WTC11 (cell line): ENCODE data around the gene SLC7A4. TPM values are rescaled to one million over a fixed set of nuclear protein-coding genes. Genes with fewer than 3 reads are reported as not detected.
A peak's percentile ranks its signal among the peaks of the same experiment; 100 is the strongest.

Experiments
- ATAC-seq: fragments of 200-7000 bp; cut with Tn5 transposase; 2 replicates; pipeline ENCODE4 v1.10.0; 2021; ENCODE audit warnings: mild to moderate bottlenecking, moderate library complexity
- CTCF ChIA-PET: fragments of 300-600 bp; sonication (Branson Sonifier 250); formaldehyde crosslinking; loops from one replicate; lab custom pipeline; 2021; ENCODE audit warnings: antibody characterized with exemption; lab: Charles Lee
- POLR2A ChIA-PET: fragments of 350-600 bp; sonication (Branson Sonifier 250); formaldehyde crosslinking; loops from one replicate; lab custom pipeline; 2021; ENCODE audit warnings: antibody characterized with exemption; lab: Charles Lee
- DNase-seq: peaks from one replicate; pipeline ENCODE4 v3.0.0; 2021; ENCODE audit warnings: low spot score
- H3K27ac Mint-ChIP-seq: 2 replicates; pipeline ENCODE4 v1.8.0; 2021; ENCODE audit warnings: mixed read lengths
- H3K27me3 Mint-ChIP-seq: 2 replicates; pipeline ENCODE4 v1.8.0; 2021; ENCODE audit warnings: low read depth, mild to moderate bottlenecking, moderate library complexity, mixed read lengths
- H3K36me3 Mint-ChIP-seq: 2 replicates; pipeline ENCODE4 v1.8.0; 2021; ENCODE audit warnings: mixed read lengths
- H3K4me1 Mint-ChIP-seq: 2 replicates; pipeline ENCODE4 v1.8.0; 2022; ENCODE audit warnings: mixed read lengths
- H3K4me3 Mint-ChIP-seq: 2 replicates; pipeline ENCODE4 v1.8.0; 2021; ENCODE audit warnings: mild to moderate bottlenecking, moderate library complexity, mixed read lengths
- H3K9me3 Mint-ChIP-seq: 2 replicates; pipeline ENCODE4 v1.8.0; 2021; ENCODE audit warnings: mixed read lengths
- CREB1 ChIP-seq: sonication (generic); formaldehyde crosslinking; IDR thresholded peaks from 2 replicates; pipeline ENCODE4 v1.8.0; 2023; ENCODE audit warnings: mild to moderate bottlenecking, missing genetic modification reagents
- CREM ChIP-seq: sonication (generic); formaldehyde crosslinking; IDR thresholded peaks from 2 replicates; pipeline ENCODE4 v1.8.1; 2022; ENCODE audit warnings: mild to moderate bottlenecking, missing genetic modification reagents, moderate library complexity
- ELF4 ChIP-seq: sonication (generic); formaldehyde crosslinking; IDR thresholded peaks from 2 replicates; pipeline ENCODE4 v1.8.1; 2022; ENCODE audit warnings: low read depth, mild to moderate bottlenecking, moderate library complexity, missing genetic modification reagents
- EMX1 ChIP-seq: fragments of 250-450 bp; sonication (Bioruptor Pico); IDR thresholded peaks from 2 replicates; pipeline ENCODE4 v1.8.0; 2021; ENCODE audit warnings: mild to moderate bottlenecking
- ESRRA ChIP-seq: sonication (generic); formaldehyde crosslinking; IDR thresholded peaks from 2 replicates; pipeline ENCODE4 v1.8.1; 2022; ENCODE audit warnings: mild to moderate bottlenecking, missing genetic modification reagents, borderline replicate concordance
- ETV6 ChIP-seq: sonication (generic); formaldehyde crosslinking; IDR thresholded peaks from 2 replicates; pipeline ENCODE4 v1.8.1; 2022; ENCODE audit warnings: mild to moderate bottlenecking, missing genetic modification reagents
- JUN ChIP-seq: sonication (generic); formaldehyde crosslinking; IDR thresholded peaks from 2 replicates; pipeline ENCODE4 v1.8.0; 2023; ENCODE audit warnings: mild to moderate bottlenecking, missing genetic modification reagents
- OVOL2 ChIP-seq: fragments of 250-450 bp; sonication (Bioruptor Pico); IDR thresholded peaks from 2 replicates; pipeline ENCODE4 v1.9.0; 2021; ENCODE audit warnings: mild to moderate bottlenecking, borderline replicate concordance
- SMAD4 ChIP-seq: sonication (generic); formaldehyde crosslinking; IDR thresholded peaks from 2 replicates; pipeline ENCODE4 v1.8.0; 2022; ENCODE audit warnings: mild to moderate bottlenecking, missing genetic modification reagents
- TEAD1 ChIP-seq: sonication (generic); formaldehyde crosslinking; IDR thresholded peaks from 2 replicates; pipeline ENCODE4 v1.8.0; 2022; ENCODE audit warnings: mild to moderate bottlenecking, missing genetic modification reagents
- TP53 ChIP-seq: sonication (generic); formaldehyde crosslinking; IDR thresholded peaks from 2 replicates; pipeline ENCODE4 v1.8.1; 2023; ENCODE audit warnings: mild to moderate bottlenecking, missing genetic modification reagents
- ZNF232 ChIP-seq: sonication (generic); formaldehyde crosslinking; IDR thresholded peaks from 2 replicates; pipeline ENCODE4 v1.8.0; 2022; ENCODE audit warnings: mild to moderate bottlenecking, missing genetic modification reagents
- ZNF416 ChIP-seq: fragments of 250-450 bp; sonication (Bioruptor Pico); IDR thresholded peaks from 2 replicates; pipeline ENCODE4 v1.9.0; 2021; ENCODE audit warnings: mild to moderate bottlenecking, inconsistent platforms
- ZNF423 ChIP-seq: fragments of 250-450 bp; sonication (Bioruptor Pico); IDR thresholded peaks from 2 replicates; pipeline ENCODE4 v2.1.2; 2022; ENCODE audit warnings: mild to moderate bottlenecking, moderate library complexity
- ZNF671 ChIP-seq: fragments of 250-450 bp; sonication (Bioruptor Pico); IDR thresholded peaks from 2 replicates; pipeline ENCODE4 v1.8.0; 2021; ENCODE audit warnings: mild to moderate bottlenecking
- total RNA-seq: library from RNA; stranded (reverse); gene quantifications from 3 replicates; pipeline ENCODE4 v1.2.3, GENCODE V29; 2021
- TF ChIP-seq, protein P1 (sequence below): sonication (generic); formaldehyde crosslinking; IDR thresholded peaks from 2 replicates; pipeline ENCODE4 v1.8.1; 2023; ENCODE audit warnings: mild to moderate bottlenecking, missing genetic modification reagents
- TF ChIP-seq, protein P2 (sequence below): sonication (generic); formaldehyde crosslinking; IDR thresholded peaks from 2 replicates; pipeline ENCODE4 v1.8.1; 2022; ENCODE audit warnings: mild to moderate bottlenecking, missing genetic modification reagents, moderate library complexity, borderline replicate concordance
- TF ChIP-seq, protein P3 (sequence below): fragments of 200-600 bp; IDR thresholded peaks from 2 replicates; pipeline ENCODE4 v1.8.0; 2022; ENCODE audit warnings: antibody characterized with exemption
- TF ChIP-seq, protein P4 (sequence below): sonication (generic); formaldehyde crosslinking; IDR thresholded peaks from 2 replicates; pipeline ENCODE4 v1.8.1; 2023; ENCODE audit warnings: mild to moderate bottlenecking, missing genetic modification reagents, moderate library complexity
- TF ChIP-seq, protein P5 (sequence below): sonication (generic); formaldehyde crosslinking; conservative IDR thresholded peaks from 2 replicates; pipeline ENCODE4 v1.8.1; 2022; ENCODE audit warnings: mild to moderate bottlenecking, missing genetic modification reagents
- TF ChIP-seq, protein P6 (sequence below): sonication (generic); formaldehyde crosslinking; IDR thresholded peaks from 2 replicates; pipeline ENCODE4 v1.8.1; 2023; ENCODE audit warnings: mild to moderate bottlenecking, missing genetic modification reagents, borderline replicate concordance
- TF ChIP-seq, protein P7 (sequence below): sonication (generic); formaldehyde crosslinking; IDR thresholded peaks from 2 replicates; pipeline ENCODE4 v1.8.1; 2023; ENCODE audit warnings: mild to moderate bottlenecking, missing genetic modification reagents

The SLC7A4 gene
- total RNA-seq, 1 experiment from 2014 or later: 0.37 TPM

DNA sequence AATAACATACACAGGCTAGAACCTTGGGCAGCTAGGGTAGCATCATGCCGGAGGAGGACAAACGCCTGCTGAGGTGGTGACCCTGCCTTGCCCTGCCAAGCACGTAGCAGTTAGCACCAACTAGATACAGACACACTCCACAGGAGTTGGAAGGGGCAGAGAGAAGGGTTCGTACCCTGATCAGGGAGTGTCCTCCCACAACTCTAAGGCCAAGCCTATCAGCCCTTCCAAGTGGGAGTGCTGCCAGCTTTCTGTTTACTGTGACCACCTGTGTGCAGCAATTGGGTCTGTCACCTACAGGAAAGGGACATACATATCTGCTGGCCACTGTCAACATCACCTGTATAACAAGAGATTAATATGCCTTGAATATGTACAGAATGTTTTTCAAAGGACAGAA, 28.6 kb downstream of the SLC7A4 start (continued):
- TF ChIP-seq, protein P1, sequence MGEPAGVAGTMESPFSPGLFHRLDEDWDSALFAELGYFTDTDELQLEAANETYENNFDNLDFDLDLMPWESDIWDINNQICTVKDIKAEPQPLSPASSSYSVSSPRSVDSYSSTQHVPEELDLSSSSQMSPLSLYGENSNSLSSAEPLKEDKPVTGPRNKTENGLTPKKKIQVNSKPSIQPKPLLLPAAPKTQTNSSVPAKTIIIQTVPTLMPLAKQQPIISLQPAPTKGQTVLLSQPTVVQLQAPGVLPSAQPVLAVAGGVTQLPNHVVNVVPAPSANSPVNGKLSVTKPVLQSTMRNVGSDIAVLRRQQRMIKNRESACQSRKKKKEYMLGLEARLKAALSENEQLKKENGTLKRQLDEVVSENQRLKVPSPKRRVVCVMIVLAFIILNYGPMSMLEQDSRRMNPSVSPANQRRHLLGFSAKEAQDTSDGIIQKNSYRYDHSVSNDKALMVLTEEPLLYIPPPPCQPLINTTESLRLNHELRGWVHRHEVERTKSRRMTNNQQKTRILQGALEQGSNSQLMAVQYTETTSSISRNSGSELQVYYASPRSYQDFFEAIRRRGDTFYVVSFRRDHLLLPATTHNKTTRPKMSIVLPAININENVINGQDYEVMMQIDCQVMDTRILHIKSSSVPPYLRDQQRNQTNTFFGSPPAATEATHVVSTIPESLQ (CRISPR knock-in tag): no peak
- TF ChIP-seq CREB1 (CRISPR knock-in tag) (no peak), ZNF423 (no peak), JUN (CRISPR knock-in tag) (no peak)
- TF ChIP-seq, protein P2, sequence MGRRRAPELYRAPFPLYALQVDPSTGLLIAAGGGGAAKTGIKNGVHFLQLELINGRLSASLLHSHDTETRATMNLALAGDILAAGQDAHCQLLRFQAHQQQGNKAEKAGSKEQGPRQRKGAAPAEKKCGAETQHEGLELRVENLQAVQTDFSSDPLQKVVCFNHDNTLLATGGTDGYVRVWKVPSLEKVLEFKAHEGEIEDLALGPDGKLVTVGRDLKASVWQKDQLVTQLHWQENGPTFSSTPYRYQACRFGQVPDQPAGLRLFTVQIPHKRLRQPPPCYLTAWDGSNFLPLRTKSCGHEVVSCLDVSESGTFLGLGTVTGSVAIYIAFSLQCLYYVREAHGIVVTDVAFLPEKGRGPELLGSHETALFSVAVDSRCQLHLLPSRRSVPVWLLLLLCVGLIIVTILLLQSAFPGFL (CRISPR knock-in tag): no peak
- TF ChIP-seq, protein P3, sequence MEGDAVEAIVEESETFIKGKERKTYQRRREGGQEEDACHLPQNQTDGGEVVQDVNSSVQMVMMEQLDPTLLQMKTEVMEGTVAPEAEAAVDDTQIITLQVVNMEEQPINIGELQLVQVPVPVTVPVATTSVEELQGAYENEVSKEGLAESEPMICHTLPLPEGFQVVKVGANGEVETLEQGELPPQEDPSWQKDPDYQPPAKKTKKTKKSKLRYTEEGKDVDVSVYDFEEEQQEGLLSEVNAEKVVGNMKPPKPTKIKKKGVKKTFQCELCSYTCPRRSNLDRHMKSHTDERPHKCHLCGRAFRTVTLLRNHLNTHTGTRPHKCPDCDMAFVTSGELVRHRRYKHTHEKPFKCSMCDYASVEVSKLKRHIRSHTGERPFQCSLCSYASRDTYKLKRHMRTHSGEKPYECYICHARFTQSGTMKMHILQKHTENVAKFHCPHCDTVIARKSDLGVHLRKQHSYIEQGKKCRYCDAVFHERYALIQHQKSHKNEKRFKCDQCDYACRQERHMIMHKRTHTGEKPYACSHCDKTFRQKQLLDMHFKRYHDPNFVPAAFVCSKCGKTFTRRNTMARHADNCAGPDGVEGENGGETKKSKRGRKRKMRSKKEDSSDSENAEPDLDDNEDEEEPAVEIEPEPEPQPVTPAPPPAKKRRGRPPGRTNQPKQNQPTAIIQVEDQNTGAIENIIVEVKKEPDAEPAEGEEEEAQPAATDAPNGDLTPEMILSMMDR: no peak

DNA sequence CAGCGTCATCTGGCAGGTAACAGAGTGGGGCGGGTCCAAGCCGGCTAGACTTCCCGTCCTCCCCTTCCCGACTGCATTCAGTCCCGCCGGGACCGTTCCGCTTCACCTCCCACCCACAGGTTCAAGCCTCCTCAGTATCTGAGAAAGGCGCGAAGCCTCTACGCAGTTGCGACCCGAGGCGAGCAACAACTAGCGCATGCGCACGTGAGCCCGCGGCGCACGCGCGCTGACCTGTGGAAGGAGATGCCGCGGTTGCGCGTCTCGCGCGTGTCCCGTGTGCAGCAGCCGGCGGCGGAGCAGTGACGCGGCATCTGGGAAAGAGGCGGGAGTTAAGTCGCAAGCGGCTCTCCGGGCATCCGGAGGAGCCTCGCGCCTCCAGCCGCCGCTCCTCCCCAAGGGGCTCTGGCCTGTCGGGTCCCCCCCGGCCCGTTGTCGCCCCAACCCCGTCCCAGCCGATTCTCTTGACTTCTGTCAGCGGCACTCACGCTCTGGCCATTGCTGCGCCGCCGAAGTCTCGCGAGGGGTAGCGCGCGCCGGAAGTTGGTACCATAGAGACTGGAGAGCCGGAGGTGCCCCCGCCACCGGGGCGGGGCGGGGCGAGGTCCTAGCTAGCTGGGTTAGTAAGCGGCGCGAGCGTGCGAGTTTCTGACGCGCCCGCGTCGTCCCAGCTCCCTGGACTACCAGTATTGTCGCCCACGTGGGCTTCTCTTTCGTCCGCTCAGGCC, 30.6 kb downstream of the SLC7A4 start, which contains the start of gene THAP7:
Gene THAP7 (minus strand): TSS at position 518 of the 725 bp plus-strand sequence. CDS start 207 bp downstream, at position 311.
- ChIA-PET CTCF (interaction anchor here (0.7 to 2.4 kb wide), 10 partner anchors 13 to 116 kb away, joined by 3 to 19 read pairs (median 4); partner anchors contain the start of genes CRKL, LZTR1 and P2RX6), POLR2A (interaction anchor here (0.8 to 1.4 kb wide), 3 partner anchors 13 to 20 kb away, joined by 3 to 5 read pairs (median 3); partner anchors contain the start of genes LZTR1 and P2RX6)
- peak within 1 kb of the TSS; percentile 87 for H3K4me3 Mint-ChIP-seq
- H3K4me1 Mint-ChIP-seq: peaks cover 18% of the 10 kb centered on the region
- H3K27ac Mint-ChIP-seq: peak within 1 kb of the TSS; percentile 97
- no peaks in the 10 kb centered on the region for H3K9me3 Mint-ChIP-seq
- no peaks in the 10 kb centered on the region for H3K36me3 Mint-ChIP-seq
- peak; percentile 87 for ATAC-seq
- H3K27me3 Mint-ChIP-seq: no peaks in the 10 kb centered on the region
- peak; percentile 94 for DNase-seq
- TF ChIP-seq ZNF671 (no peak), EMX1 (CRISPR knock-in tag) (no peak), TEAD1 (no peak), CREM (CRISPR knock-in tag) (peak; percentile 62), SMAD4 (CRISPR knock-in tag) (no peak), ELF4 (CRISPR knock-in tag) (no peak), ZNF416 (CRISPR knock-in tag) (no peak), TP53 (no peak), ZNF232 (CRISPR knock-in tag) (peak; percentile 75), ESRRA (CRISPR knock-in tag) (no peak; the same call in 1 of the 2 replicates), ETV6 (CRISPR knock-in tag) (peak; percentile 84), OVOL2 (CRISPR knock-in tag) (no peak)
- TF ChIP-seq, protein P4, sequence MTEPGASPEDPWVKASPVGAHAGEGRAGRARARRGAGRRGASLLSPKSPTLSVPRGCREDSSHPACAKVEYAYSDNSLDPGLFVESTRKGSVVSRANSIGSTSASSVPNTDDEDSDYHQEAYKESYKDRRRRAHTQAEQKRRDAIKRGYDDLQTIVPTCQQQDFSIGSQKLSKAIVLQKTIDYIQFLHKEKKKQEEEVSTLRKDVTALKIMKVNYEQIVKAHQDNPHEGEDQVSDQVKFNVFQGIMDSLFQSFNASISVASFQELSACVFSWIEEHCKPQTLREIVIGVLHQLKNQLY (CRISPR knock-in tag): no peak
- TF ChIP-seq, protein P5, sequence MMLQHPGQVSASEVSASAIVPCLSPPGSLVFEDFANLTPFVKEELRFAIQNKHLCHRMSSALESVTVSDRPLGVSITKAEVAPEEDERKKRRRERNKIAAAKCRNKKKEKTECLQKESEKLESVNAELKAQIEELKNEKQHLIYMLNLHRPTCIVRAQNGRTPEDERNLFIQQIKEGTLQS: no peak
- TF ChIP-seq, protein P6, sequence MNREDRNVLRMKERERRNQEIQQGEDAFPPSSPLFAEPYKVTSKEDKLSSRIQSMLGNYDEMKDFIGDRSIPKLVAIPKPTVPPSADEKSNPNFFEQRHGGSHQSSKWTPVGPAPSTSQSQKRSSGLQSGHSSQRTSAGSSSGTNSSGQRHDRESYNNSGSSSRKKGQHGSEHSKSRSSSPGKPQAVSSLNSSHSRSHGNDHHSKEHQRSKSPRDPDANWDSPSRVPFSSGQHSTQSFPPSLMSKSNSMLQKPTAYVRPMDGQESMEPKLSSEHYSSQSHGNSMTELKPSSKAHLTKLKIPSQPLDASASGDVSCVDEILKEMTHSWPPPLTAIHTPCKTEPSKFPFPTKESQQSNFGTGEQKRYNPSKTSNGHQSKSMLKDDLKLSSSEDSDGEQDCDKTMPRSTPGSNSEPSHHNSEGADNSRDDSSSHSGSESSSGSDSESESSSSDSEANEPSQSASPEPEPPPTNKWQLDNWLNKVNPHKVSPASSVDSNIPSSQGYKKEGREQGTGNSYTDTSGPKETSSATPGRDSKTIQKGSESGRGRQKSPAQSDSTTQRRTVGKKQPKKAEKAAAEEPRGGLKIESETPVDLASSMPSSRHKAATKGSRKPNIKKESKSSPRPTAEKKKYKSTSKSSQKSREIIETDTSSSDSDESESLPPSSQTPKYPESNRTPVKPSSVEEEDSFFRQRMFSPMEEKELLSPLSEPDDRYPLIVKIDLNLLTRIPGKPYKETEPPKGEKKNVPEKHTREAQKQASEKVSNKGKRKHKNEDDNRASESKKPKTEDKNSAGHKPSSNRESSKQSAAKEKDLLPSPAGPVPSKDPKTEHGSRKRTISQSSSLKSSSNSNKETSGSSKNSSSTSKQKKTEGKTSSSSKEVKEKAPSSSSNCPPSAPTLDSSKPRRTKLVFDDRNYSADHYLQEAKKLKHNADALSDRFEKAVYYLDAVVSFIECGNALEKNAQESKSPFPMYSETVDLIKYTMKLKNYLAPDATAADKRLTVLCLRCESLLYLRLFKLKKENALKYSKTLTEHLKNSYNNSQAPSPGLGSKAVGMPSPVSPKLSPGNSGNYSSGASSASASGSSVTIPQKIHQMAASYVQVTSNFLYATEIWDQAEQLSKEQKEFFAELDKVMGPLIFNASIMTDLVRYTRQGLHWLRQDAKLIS: no peak
- TF ChIP-seq, protein P7, sequence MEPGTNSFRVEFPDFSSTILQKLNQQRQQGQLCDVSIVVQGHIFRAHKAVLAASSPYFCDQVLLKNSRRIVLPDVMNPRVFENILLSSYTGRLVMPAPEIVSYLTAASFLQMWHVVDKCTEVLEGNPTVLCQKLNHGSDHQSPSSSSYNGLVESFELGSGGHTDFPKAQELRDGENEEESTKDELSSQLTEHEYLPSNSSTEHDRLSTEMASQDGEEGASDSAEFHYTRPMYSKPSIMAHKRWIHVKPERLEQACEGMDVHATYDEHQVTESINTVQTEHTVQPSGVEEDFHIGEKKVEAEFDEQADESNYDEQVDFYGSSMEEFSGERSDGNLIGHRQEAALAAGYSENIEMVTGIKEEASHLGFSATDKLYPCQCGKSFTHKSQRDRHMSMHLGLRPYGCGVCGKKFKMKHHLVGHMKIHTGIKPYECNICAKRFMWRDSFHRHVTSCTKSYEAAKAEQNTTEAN (CRISPR knock-in tag): peak; percentile 88; the same call in 1 of the 2 replicates
- TF ChIP-seq, protein P1 (CRISPR knock-in tag): no peak
